ENCODE measurements around the gene RSRC2. TPM values are rescaled to one million over a fixed set of nuclear protein-coding genes. Genes with fewer than 3 reads are reported as not detected.
"Not testable (repeated sequence)": the region's sequence is repeated elsewhere in the genome, so short reads cannot be mapped to it uniquely, and the experiment has no call there.

The RSRC2 gene
- total RNA-seq, result 10 to 100 TPM; 68.5 to 71.2 TPM
- polyA plus RNA-seq, result 10 to 100 TPM; 36.6 to 77.2 TPM
- long read RNA-seq, donor 1, transcript RSRC2-201 (10 exons, 3,520 nt), result major isoform, 28 of 112 reads
- long read RNA-seq, donor 1, partial matches to known transcripts, result 30 of 112 reads
- long read RNA-seq, donor 1, other reads (novel, unspliced or antisense), result 51 of 112 reads
- long read RNA-seq, donor 2, transcript RSRC2-201 (10 exons, 3,520 nt), result major isoform, 8 of 36 reads
- long read RNA-seq, donor 2, partial matches to known transcripts, result 9 of 36 reads
- long read RNA-seq, donor 2, other reads (novel, unspliced or antisense), result 16 of 36 reads

GRCh38 chr12:122526683-122527477 is at the start of gene RSRC2, which contains the start of gene KNTC1:
Gene RSRC2 (minus strand): TSS chr12:122526936. CDS start chr12:122526853, 83 bp downstream.
Gene KNTC1 (plus strand): TSS chr12:122527249. CDS start chr12:122530064, 2,815 bp downstream.
- no peaks in the 10 kb centered on the region for H3K36me3 ChIP-seq (ENCODE audit: control insufficient read depth in 1 of 2, insufficient read depth in 2 of 2, low read length in 1 of 2)
- H3K4me3 ChIP-seq (ENCODE audit: low read length in 2 of 2), result peak within 1 kb of the TSS; percentile 95 to 97
- no peaks in the 10 kb centered on the region for H3K9me3 ChIP-seq (ENCODE audit: control insufficient read depth, low read length)
- 0% methylated on average over 51 of the region's 51 CpGs for WGBS, 2 donors
- intact Hi-C loops (cut with DNase I), result loop anchor here (10.0 kb wide), 1 partner anchor 228 kb away; the partner anchor contains the start of gene DENR (in 2 of the 2)
- H3K27ac ChIP-seq (ENCODE audit: low read depth in 1 of 2, low read length in 2 of 2), result peak within 1 kb of the TSS; percentile 93 to 98
- ATAC-seq (ENCODE audit: low FRiP score) (peak; percentile 99), DNase-seq (peak; percentile 97 to 99)
- H3K27me3 ChIP-seq (ENCODE audit: control insufficient read depth in 1 of 2, insufficient read depth in 2 of 2, low read length in 1 of 2), result no peaks in the 10 kb centered on the region
- peaks cover 0 to 2% of the 10 kb centered on the region in 2 donors for H3K4me1 ChIP-seq (ENCODE audit: control insufficient read depth in 1 of 2, insufficient read depth in 2 of 2, low read length in 2 of 2)

- no peaks in the 10 kb centered on the region for H3K9me3 ChIP-seq (ENCODE audit: control insufficient read depth, low read length)
- peaks cover 0 to 2% of the 10 kb centered on the region in 2 donors for H3K36me3 ChIP-seq (ENCODE audit: control insufficient read depth in 1 of 2, insufficient read depth in 2 of 2, low read length in 1 of 2)
- no peaks in the 10 kb centered on the region for H3K4me1 ChIP-seq (ENCODE audit: control insufficient read depth in 1 of 2, insufficient read depth in 2 of 2, low read length in 2 of 2)
- DNase-seq (no peak), ATAC-seq (ENCODE audit: low FRiP score) (no peak)
- WGBS, 2 donors, result 90 to 92% methylated on average over 6 of the region's 6 CpGs
- no peak overlapping the region for H3K4me3 ChIP-seq (ENCODE audit: low read length in 2 of 2)
- H3K27me3 ChIP-seq (ENCODE audit: control insufficient read depth in 1 of 2, insufficient read depth in 2 of 2, low read length in 1 of 2), result no peaks in the 10 kb centered on the region
- intact Hi-C loops (cut with DNase I), result no loop called here
- no peak overlapping the region for H3K27ac ChIP-seq (ENCODE audit: low read depth in 1 of 2, low read length in 2 of 2)
Measured at GRCh38 chr12:122571821-122572220, 45.1 kb upstream of the RSRC2 start.

- ATAC-seq (ENCODE audit: low FRiP score); H3K27ac ChIP-seq (ENCODE audit: low read depth in 1 of 2, low read length in 2 of 2); H3K36me3 ChIP-seq (ENCODE audit: control insufficient read depth in 1 of 2, insufficient read depth in 2 of 2, low read length in 1 of 2); H3K4me1 ChIP-seq (ENCODE audit: control insufficient read depth in 1 of 2, insufficient read depth in 2 of 2, low read length in 2 of 2); DNase-seq; H3K27me3 ChIP-seq (ENCODE audit: control insufficient read depth in 1 of 2, insufficient read depth in 2 of 2, low read length in 1 of 2); H3K4me3 ChIP-seq (ENCODE audit: low read length in 2 of 2); H3K9me3 ChIP-seq (ENCODE audit: control insufficient read depth, low read length); intact Hi-C loops (cut with DNase I): not testable (repeated sequence)
- WGBS, 2 donors, result 90 to 92% methylated on average over 3 of the region's 3 CpGs
Measured at GRCh38 chr12:122570006-122570405, 43.3 kb upstream of the RSRC2 start.

GRCh38 chr12:122569288-122569687 is 42.6 kb upstream of the RSRC2 start:
- no peaks in the 10 kb centered on the region for H3K36me3 ChIP-seq (ENCODE audit: control insufficient read depth in 1 of 2, insufficient read depth in 2 of 2, low read length in 1 of 2)

GRCh38 chr12:122566816-122567215 is 40.1 kb upstream of the RSRC2 start:
- H3K27me3 ChIP-seq (ENCODE audit: control insufficient read depth in 1 of 2, insufficient read depth in 2 of 2, low read length in 1 of 2); H3K36me3 ChIP-seq (ENCODE audit: control insufficient read depth in 1 of 2, insufficient read depth in 2 of 2, low read length in 1 of 2); DNase-seq; H3K4me3 ChIP-seq (ENCODE audit: low read length in 2 of 2); ATAC-seq (ENCODE audit: low FRiP score); H3K4me1 ChIP-seq (ENCODE audit: control insufficient read depth in 1 of 2, insufficient read depth in 2 of 2, low read length in 2 of 2); intact Hi-C loops (cut with DNase I); H3K27ac ChIP-seq (ENCODE audit: low read depth in 1 of 2, low read length in 2 of 2); H3K9me3 ChIP-seq (ENCODE audit: control insufficient read depth, low read length): not testable (repeated sequence)
- 97% methylated on average over 5 of the region's 5 CpGs for WGBS, 2 donors

More at GRCh38 chr12:122569288-122569687, 42.6 kb upstream of the RSRC2 start:
- H3K27ac ChIP-seq (ENCODE audit: low read depth in 1 of 2, low read length in 2 of 2), result no peak overlapping the region
- no peaks in the 10 kb centered on the region for H3K9me3 ChIP-seq (ENCODE audit: control insufficient read depth, low read length)
- ATAC-seq (ENCODE audit: low FRiP score), result no peak
- H3K4me1 ChIP-seq (ENCODE audit: control insufficient read depth in 1 of 2, insufficient read depth in 2 of 2, low read length in 2 of 2), result no peaks in the 10 kb centered on the region
- 96 to 97% methylated on average over 5 of the region's 5 CpGs for WGBS, 2 donors
- H3K4me3 ChIP-seq (ENCODE audit: low read length in 2 of 2), result no peak overlapping the region
- no peaks in the 10 kb centered on the region for H3K27me3 ChIP-seq (ENCODE audit: control insufficient read depth in 1 of 2, insufficient read depth in 2 of 2, low read length in 1 of 2)
- intact Hi-C loops (cut with DNase I), result no loop called here
- no peak for DNase-seq

- DNase-seq, result no peak
- Histone ChIP-seq H3K9me3 (ENCODE audit: control insufficient read depth, low read length) (no peaks in the 10 kb centered on the region), H3K36me3 (ENCODE audit: control insufficient read depth in 1 of 2, insufficient read depth in 2 of 2, low read length in 1 of 2) (no peaks in the 10 kb centered on the region), H3K27me3 (ENCODE audit: control insufficient read depth in 1 of 2, insufficient read depth in 2 of 2, low read length in 1 of 2) (no peaks in the 10 kb centered on the region), H3K27ac (ENCODE audit: low read depth in 1 of 2, low read length in 2 of 2) (no peak overlapping the region), H3K4me1 (ENCODE audit: control insufficient read depth in 1 of 2, insufficient read depth in 2 of 2, low read length in 2 of 2) (no peaks in the 10 kb centered on the region), H3K4me3 (ENCODE audit: low read length in 2 of 2) (no peak overlapping the region)
- 95 to 98% methylated on average over 4 of the region's 4 CpGs for WGBS, 2 donors
- intact Hi-C loops (cut with DNase I), result no loop called here
- no peak for ATAC-seq (ENCODE audit: low FRiP score)
Measured at GRCh38 chr12:122563361-122563760, 36.6 kb upstream of the RSRC2 start.

- ATAC-seq (ENCODE audit: low FRiP score) (no peak), DNase-seq (no peak)
- H3K9me3 ChIP-seq (ENCODE audit: control insufficient read depth, low read length), result no peaks in the 10 kb centered on the region
- 94 to 97% methylated on average over 3 of the region's 3 CpGs for WGBS, 2 donors
- no peaks in the 10 kb centered on the region for H3K4me1 ChIP-seq (ENCODE audit: control insufficient read depth in 1 of 2, insufficient read depth in 2 of 2, low read length in 2 of 2)
- no peaks in the 10 kb centered on the region for H3K36me3 ChIP-seq (ENCODE audit: control insufficient read depth in 1 of 2, insufficient read depth in 2 of 2, low read length in 1 of 2)
- H3K4me3 ChIP-seq (ENCODE audit: low read length in 2 of 2), result no peak overlapping the region
- no peaks in the 10 kb centered on the region for H3K27me3 ChIP-seq (ENCODE audit: control insufficient read depth in 1 of 2, insufficient read depth in 2 of 2, low read length in 1 of 2)
- intact Hi-C loops (cut with DNase I), result no loop called here
- no peak overlapping the region for H3K27ac ChIP-seq (ENCODE audit: low read depth in 1 of 2, low read length in 2 of 2)
Measured at GRCh38 chr12:122560138-122560537, 33.4 kb upstream of the RSRC2 start.

GRCh38 chr12:122558745-122559641 is 32.3 kb upstream of the RSRC2 start:
- H3K4me3 ChIP-seq (ENCODE audit: low read length in 2 of 2), result no peak overlapping the region
- WGBS, 2 donors, result 97 to 99% methylated on average over 16 of the region's 16 CpGs
- no peaks in the 10 kb centered on the region for H3K27me3 ChIP-seq (ENCODE audit: control insufficient read depth in 1 of 2, insufficient read depth in 2 of 2, low read length in 1 of 2)
- H3K27ac ChIP-seq (ENCODE audit: low read depth in 1 of 2, low read length in 2 of 2), result no peak overlapping the region
- no peaks in the 10 kb centered on the region for H3K36me3 ChIP-seq (ENCODE audit: control insufficient read depth in 1 of 2, insufficient read depth in 2 of 2, low read length in 1 of 2)
- H3K9me3 ChIP-seq (ENCODE audit: control insufficient read depth, low read length), result no peaks in the 10 kb centered on the region
- DNase-seq (no peak), ATAC-seq (ENCODE audit: low FRiP score) (no peak)
- intact Hi-C loops (cut with DNase I), result no loop called here
- H3K4me1 ChIP-seq (ENCODE audit: control insufficient read depth in 1 of 2, insufficient read depth in 2 of 2, low read length in 2 of 2), result no peaks in the 10 kb centered on the region

Measured in aorta (tissue), 5 donors.